HL-60/S4 treated with retinoic acid at 250 ng/mL for 4 days and 3 days (cell line): ENCODE results near the gene LRBA.
"Not testable (repeated sequence)": the region's sequence is repeated elsewhere in the genome, so short reads cannot be mapped to it uniquely, and the experiment has no call there.

Experiments
- in situ Hi-C: fragments of 300-500 bp; cut with MboI; formaldehyde crosslinking; loops from 2 replicates; pipeline ENCODE4 v1.7.0; 2022; ENCODE audit warnings: low sequenced_read_pairs

The LRBA gene

GRCh38 chr4:150768497-150768896 lies 246.6 kb downstream of the LRBA start:
- in situ Hi-C loops, result no loop called here

GRCh38 chr4:150765216-150765615 lies 249.9 kb downstream of the LRBA start:
- in situ Hi-C loops, result no loop called here

DNA sequence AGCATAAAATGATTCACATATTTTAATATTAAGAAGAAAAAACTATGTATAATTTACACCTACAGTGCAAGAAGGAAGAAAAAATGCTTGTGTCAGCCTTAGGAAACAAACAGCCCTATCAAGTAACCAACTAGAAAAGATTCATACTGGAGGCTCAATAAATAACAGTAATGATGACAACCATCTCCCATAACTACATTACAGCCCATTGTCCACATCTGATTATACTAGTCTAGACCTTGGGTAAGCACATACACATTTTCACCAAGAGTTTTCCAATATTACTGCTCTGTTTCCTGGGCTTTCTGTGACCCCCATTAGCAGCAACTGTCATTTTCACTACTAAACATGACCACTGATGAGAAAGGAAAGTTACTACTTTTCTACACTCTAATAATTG lies 263.4 kb downstream of the LRBA start:
- in situ Hi-C loops, result no loop called here

DNA sequence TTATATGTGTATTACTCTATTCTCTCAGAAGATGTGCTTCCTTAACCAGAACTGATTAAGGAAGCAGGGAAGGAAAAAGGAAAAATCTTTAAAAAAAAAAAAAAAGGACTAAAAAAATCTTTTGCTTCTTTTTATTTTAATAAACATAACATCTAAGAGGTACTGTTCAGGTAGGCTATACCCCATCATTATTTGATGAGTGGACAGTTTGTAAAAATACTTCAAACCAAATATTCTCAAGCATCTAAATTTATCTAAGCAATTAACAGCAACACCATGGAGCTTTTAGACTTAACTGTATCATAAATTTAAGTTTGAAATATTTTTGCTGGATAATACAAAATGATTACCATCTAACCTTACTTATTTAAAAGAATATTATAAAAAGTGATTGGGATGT lies 264.3 kb downstream of the LRBA start:
- in situ Hi-C loops, result no loop called here

DNA sequence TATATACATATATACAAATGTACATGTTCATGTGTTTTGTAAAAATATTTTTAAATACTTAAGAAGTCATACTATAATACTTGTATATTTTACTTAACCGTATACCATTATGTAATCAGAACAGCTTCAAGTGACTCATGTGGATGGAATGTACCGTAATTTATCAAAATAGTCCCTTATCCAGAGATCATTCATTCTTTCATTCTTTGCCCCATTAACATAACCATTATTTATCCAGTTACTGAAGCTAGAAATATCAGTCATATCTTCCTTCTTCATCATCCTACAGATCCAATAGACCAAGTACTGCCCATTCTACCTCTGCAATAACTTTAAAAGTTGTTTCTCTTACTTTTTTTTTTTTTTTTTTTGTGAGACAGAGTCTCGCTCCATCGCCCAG lies 268.9 kb downstream of the LRBA start:
- in situ Hi-C loops, result no loop called here

DNA sequence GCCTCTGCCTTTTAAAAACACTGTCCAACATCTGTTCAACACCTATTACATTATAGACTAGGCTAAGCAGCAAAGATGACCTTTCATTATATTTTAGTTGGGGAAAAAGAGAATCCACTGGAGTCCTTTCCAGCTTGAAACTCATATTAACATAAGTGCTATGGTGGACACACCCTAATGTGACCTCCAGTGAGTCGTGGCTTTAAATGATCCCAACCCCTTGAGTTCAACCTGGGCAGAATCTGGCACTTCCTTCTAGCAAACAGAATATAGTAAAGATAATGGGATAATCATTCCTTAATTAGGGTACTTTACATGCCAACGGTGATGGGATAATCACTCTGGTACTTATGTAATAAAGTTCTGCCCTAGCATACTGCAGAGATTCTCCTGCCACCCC lies 270.5 kb downstream of the LRBA start:
- in situ Hi-C loops, result no loop called here

GRCh38 chr4:150743564-150744342 lies 271.3 kb downstream of the LRBA start:
- in situ Hi-C loops, result no loop called here

DNA sequence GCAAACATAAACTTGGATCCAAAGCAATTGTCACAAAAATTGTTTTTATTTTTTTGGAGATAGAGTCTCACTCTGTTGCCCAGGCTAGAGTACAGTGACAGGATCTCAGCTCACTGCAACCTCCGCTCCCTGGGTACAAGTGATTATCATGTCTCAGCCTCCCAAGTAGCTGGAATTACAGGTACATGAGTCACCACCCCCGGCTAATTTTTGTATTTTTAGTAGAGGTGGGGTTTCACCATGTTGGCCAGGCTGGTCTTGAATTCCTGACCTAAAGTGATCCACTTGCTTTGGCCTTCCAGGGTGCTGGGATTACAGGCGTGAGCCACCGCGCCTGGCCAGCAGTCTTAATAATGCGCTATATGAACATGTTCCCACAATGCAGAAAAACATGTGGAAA lies 272.2 kb downstream of the LRBA start:
- in situ Hi-C loops, result not testable (repeated sequence)

DNA sequence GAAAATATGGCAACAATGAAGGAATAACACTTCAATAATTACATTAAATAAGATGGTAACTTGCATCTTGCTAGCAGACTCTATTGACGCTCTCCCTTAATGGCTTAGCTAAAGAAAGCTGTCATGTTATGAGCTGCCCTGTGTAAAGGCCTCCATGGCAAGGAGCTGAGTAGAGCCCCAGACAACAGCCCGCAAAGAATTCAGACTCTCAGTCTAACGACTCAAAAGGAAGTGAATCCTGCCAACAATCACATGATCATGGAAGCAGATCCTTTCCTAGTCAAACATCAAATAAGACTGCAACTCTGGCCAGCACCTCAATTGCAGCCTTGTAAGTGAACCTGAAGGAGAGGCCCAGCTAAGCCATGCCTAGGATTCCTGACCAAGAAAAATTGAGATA lies 275.5 kb downstream of the LRBA start:
- in situ Hi-C loops, result no loop called here

- in situ Hi-C loops, result no loop called here
Observed at GRCh38 chr4:150725957-150726523, 289.0 kb downstream of the LRBA start.

GRCh38 chr4:150723727-150724411 lies 291.2 kb downstream of the LRBA start:
- in situ Hi-C loops, result no loop called here

- in situ Hi-C loops, result no loop called here
Observed at GRCh38 chr4:150722908-150723362, 292.1 kb downstream of the LRBA start.

GRCh38 chr4:150720973-150721518 lies 294.0 kb downstream of the LRBA start:
- in situ Hi-C loops, result no loop called here

GRCh38 chr4:150717952-150718351 lies 297.1 kb downstream of the LRBA start:
- in situ Hi-C loops, result no loop called here

DNA sequence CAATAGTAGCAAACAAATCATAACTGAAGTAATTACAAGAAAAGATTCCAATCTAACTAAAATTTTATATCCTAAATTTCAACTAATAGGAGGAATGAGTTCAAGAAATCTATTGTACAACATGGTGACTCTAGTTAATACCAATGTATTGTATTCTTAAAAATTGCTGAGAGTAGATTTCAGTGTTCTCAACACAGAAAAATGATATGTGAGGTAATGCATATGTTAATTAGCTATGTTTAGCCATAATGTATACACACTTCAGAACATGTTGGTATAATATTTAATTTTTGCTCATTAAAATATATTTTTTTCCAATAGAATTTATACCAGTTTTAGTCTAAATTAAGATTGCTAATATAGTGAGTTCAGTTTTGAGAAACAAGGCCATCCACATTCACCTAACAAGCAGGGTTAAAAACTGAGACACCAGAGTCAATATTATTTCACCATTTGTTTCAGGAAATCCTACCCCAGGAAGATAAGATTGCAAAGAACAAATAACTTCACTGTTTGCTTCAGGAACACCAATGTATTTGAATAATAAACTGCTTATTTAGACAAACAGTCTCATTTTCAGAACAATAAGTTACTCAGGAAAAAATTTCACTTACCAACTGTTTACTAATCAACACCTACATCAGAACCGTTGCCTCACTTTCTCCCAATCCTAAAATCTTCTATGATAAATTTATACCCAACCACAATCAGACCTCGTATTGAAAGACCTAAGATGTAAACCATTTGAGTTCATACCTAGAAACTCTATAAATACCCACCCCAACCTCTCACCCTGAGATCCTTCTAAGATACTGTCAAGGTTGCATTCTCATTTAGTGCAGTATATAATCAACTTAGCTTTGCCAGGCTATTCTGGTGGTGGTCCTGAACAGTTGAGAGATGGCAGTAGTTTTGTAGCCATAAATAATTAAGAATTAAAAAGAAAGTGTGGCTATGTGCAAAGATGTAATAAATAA lies 300.3 kb downstream of the LRBA start:
- in situ Hi-C loops, result no loop called here

DNA sequence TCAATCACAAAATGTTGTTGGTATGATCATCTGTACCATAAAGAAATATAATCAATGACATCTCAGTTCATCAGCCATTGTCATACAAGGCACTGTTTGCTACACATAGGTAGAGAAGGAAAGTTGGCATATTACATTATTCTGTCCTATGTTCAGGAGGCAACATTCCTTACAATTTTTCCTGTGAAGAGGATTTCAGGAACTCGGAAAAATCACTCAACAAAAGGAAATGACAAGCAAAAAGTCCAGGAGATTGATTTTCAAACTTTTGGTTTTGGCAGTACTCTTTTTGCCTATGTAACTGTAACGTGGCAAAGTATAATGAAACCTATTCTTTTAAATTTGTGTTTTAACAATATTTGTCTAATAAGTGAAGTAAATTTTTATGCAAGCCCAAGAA lies 301.8 kb downstream of the LRBA start:
- in situ Hi-C loops, result no loop called here

DNA sequence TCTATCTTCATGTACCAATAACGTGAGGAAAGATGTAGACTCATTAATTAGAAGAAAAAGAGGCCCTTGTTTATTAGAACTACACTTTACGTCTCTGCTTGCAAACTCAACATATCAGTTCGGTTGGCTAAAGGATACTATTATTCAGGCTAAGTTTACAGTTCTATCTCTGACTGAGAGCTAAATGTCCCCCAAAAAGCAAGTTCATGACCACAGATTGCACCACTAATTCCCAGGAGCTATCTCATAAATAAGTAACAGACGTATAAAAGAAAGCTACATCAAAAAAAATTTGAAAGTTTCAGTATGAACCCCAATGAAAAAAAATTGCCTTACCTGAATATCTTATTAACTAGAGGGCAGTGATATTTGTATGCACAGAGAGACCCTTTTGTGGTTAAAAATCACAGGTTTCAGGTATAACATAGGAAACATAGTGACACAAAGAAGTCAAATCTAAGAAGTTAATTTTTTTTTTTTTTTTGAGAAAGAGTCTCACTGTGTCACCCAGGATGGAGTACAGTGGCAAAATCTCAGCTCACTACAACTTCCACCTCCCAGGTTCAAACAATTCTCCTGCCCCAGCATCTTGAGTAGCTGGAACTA lies 304.2 kb downstream of the LRBA start:
- in situ Hi-C loops, result no loop called here

DNA sequence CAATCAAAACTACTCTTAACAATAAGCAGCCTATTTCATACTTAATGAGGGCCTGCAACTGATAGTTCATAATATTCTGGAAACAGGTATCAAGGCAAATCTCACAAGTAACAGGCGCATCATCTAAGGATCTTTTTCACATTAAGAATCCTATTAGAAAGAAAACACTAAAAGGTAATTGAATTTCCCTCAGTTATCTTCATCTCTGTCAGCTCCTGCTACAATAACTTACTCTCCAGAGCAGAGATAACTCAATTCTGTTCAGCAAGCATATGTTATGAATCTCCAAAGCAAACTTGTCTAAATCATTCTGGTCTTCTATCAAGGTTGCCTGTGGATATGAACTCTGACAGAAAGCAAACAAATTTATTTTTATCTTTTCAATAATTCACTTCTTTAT lies 307.1 kb downstream of the LRBA start:
- in situ Hi-C loops, result no loop called here

GRCh38 chr4:150699599-150699998 lies 315.5 kb downstream of the LRBA start:
- in situ Hi-C loops, result no loop called here

DNA sequence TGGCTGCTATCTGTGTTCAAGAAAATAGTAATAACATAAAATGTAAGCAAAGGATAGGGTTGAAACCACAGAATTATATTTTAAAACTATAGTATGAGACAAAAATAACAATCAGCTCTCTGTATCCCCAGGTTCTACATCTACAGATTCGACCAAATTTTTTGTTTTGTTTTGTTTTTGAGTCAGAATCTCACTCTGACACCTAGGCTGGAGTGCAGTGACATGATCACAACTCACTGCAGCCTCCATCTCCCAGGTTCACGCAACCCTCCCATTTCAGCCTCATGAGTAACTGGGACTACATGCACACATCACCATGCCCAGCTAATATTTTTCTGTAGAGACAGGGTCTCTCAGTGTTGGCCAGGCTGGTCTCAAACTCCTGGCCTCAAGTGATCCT lies 319.9 kb downstream of the LRBA start:
- in situ Hi-C loops, result no loop called here
